Epidermal melanocyte (primary cell): ENCODE measurements around the gene MAP3K14.

ENCODE experiments used
- DNase-seq: peaks from one replicate; pipeline ENCODE4 v3.0.0; 2011; ENCODE audit warnings: low spot score; ENCODE audit not compliant: insufficient read length

The MAP3K14 gene

GRCh38 chr17:45317111-45317928, 500 bp upstream of the MAP3K14 start:
- DNase-seq = peak; percentile 97

GRCh38 chr17:45315648-45316433, 979 bp downstream of the MAP3K14 start:
- no peak for DNase-seq

- DNase-seq = peak; percentile 60
These were observed 1.8 kb downstream of the MAP3K14 start for GRCh38 chr17:45314741-45315647.

GRCh38 chr17:45313996-45314740, 2.7 kb downstream of the MAP3K14 start:
- no peak for DNase-seq

GRCh38 chr17:45313421-45313771, 3.4 kb downstream of the MAP3K14 start:
- DNase-seq = no peak

- no peak for DNase-seq
These were observed 4.1 kb downstream of the MAP3K14 start for GRCh38 chr17:45312477-45313420.

GRCh38 chr17:45311760-45312476, 4.9 kb downstream of the MAP3K14 start:
- no peak for DNase-seq

- DNase-seq = no peak
These were observed 5.4 kb downstream of the MAP3K14 start for GRCh38 chr17:45311401-45311759.

- DNase-seq = no peak
These were observed 6.2 kb downstream of the MAP3K14 start for GRCh38 chr17:45310380-45311324.

GRCh38 chr17:45309400-45309799, 7.4 kb downstream of the MAP3K14 start:
- no peak for DNase-seq

- DNase-seq = no peak
These were observed 8.0 kb downstream of the MAP3K14 start for GRCh38 chr17:45308840-45309239.

GRCh38 chr17:45308016-45308365, 8.8 kb downstream of the MAP3K14 start:
- no peak for DNase-seq

- no peak for DNase-seq
These were observed 9.4 kb downstream of the MAP3K14 start for GRCh38 chr17:45307290-45308015.

- no peak for DNase-seq
These were observed 10.2 kb downstream of the MAP3K14 start for GRCh38 chr17:45306623-45307022.

GRCh38 chr17:45306094-45306493, 10.7 kb downstream of the MAP3K14 start:
- DNase-seq = no peak

GRCh38 chr17:45305530-45306087, 11.2 kb downstream of the MAP3K14 start:
- DNase-seq = no peak

- DNase-seq = no peak
These were observed 14.1 kb downstream of the MAP3K14 start for GRCh38 chr17:45302649-45303173.
